ENCODE measurements around the gene LDLRAD4. TPM values are rescaled to one million over a fixed set of nuclear protein-coding genes. Genes with fewer than 3 reads are reported as not detected.

Gene LDLRAD4
- polyA plus RNA-seq, 4 donors = 2.7 to 17.6 (median 7.0) TPM

- Histone ChIP-seq H3K9me3 (ENCODE audit: control insufficient read depth in 2 of 2, insufficient read depth in 1 of 2, low read depth in 1 of 2, low read length in 1 of 2) (no peaks in the 10 kb centered on the region), H3K36me3 (ENCODE audit: control insufficient read depth in 3 of 3, insufficient read depth in 2 of 3, low read depth in 1 of 3, low read length in 3 of 3) (no peaks in the 10 kb centered on the region), H3K4me1 (ENCODE audit: control insufficient read depth in 3 of 3, insufficient read depth in 2 of 3, low read depth in 1 of 3, low read length in 2 of 3) (peaks cover 0 to 9% (median 3%) of the 10 kb centered on the region in 3 donors), H3K27ac (ENCODE audit: low read depth in 1 of 3, low read length in 2 of 3) (peak overlapping the region in 1 of 3 donors; percentile 19), H3K4me3 (ENCODE audit: low read depth in 1 of 3, low read length in 3 of 3) (no peak overlapping the region), H3K27me3 (ENCODE audit: control insufficient read depth in 3 of 3, insufficient read depth in 3 of 3, low read length in 3 of 3) (peaks cover 0 to 3% (median 0%) of the 10 kb centered on the region in 3 donors)
- WGBS, 3 donors = 79 to 91% (median 83%) methylated on average over 14 of the region's 14 CpGs
- DNase-seq (no peak), FAIRE-seq (no peak)
Measured at GRCh38 chr18:13376841-13377351, 158.3 kb downstream of the LDLRAD4 start.

GRCh38 chr18:13377496-13377895, 158.9 kb downstream of the LDLRAD4 start:
- 79 to 89% (median 84%) methylated on average over 8 of the region's 8 CpGs for WGBS, 3 donors
- FAIRE-seq = no peak
- no peaks in the 10 kb centered on the region for H3K36me3 ChIP-seq (ENCODE audit: control insufficient read depth in 3 of 3, insufficient read depth in 2 of 3, low read depth in 1 of 3, low read length in 3 of 3)
- H3K4me3 ChIP-seq (ENCODE audit: low read depth in 1 of 3, low read length in 3 of 3) = no peak overlapping the region
- H3K27me3 ChIP-seq (ENCODE audit: control insufficient read depth in 3 of 3, insufficient read depth in 3 of 3, low read length in 3 of 3) = peaks cover 0 to 3% (median 0%) of the 10 kb centered on the region in 3 donors
- H3K27ac ChIP-seq (ENCODE audit: low read depth in 1 of 3, low read length in 2 of 3) = peak overlapping the region in 1 of 3 donors; percentile 19
- peaks cover under 1 to 14% (median 5%) of the 10 kb centered on the region in 3 donors for H3K4me1 ChIP-seq (ENCODE audit: control insufficient read depth in 3 of 3, insufficient read depth in 2 of 3, low read depth in 1 of 3, low read length in 2 of 3)
- H3K9me3 ChIP-seq (ENCODE audit: control insufficient read depth in 2 of 2, insufficient read depth in 1 of 2, low read depth in 1 of 2, low read length in 1 of 2) = no peaks in the 10 kb centered on the region
- no peak for DNase-seq

- H3K9me3 ChIP-seq (ENCODE audit: control insufficient read depth in 2 of 2, insufficient read depth in 1 of 2, low read depth in 1 of 2, low read length in 1 of 2) = no peaks in the 10 kb centered on the region
- DNase-seq = no peak
- H3K4me3 ChIP-seq (ENCODE audit: low read depth in 1 of 3, low read length in 3 of 3) = no peak overlapping the region
- H3K36me3 ChIP-seq (ENCODE audit: control insufficient read depth in 3 of 3, insufficient read depth in 2 of 3, low read depth in 1 of 3, low read length in 3 of 3) = no peaks in the 10 kb centered on the region
- no peak for FAIRE-seq
- H3K4me1 ChIP-seq (ENCODE audit: control insufficient read depth in 3 of 3, insufficient read depth in 2 of 3, low read depth in 1 of 3, low read length in 2 of 3) = peaks cover 3 to 18% (median 6%) of the 10 kb centered on the region in 3 donors
- peaks cover 0 to 3% (median 0%) of the 10 kb centered on the region in 3 donors for H3K27me3 ChIP-seq (ENCODE audit: control insufficient read depth in 3 of 3, insufficient read depth in 3 of 3, low read length in 3 of 3)
- no peak overlapping the region for H3K27ac ChIP-seq (ENCODE audit: low read depth in 1 of 3, low read length in 2 of 3)
- 78 to 85% (median 84%) methylated on average over 9 of the region's 9 CpGs for whole genome bisulfite sequencing, 3 donors
Measured at GRCh38 chr18:13378150-13378549, 159.6 kb downstream of the LDLRAD4 start.

GRCh38 chr18:13379062-13379865, 160.7 kb downstream of the LDLRAD4 start:
- H3K4me1 ChIP-seq (ENCODE audit: control insufficient read depth in 3 of 3, insufficient read depth in 2 of 3, low read depth in 1 of 3, low read length in 2 of 3) = peaks cover 3 to 18% (median 6%) of the 10 kb centered on the region in 3 donors
- 28 to 60% (median 46%) methylated on average over 7 of the region's 7 CpGs for WGBS, 3 donors
- peak overlapping the region in 1 of 3 donors; percentile 13 for H3K27ac ChIP-seq (ENCODE audit: low read depth in 1 of 3, low read length in 2 of 3)

GRCh38 chr18:13379930-13380690, 161.6 kb downstream of the LDLRAD4 start:
- no peaks in the 10 kb centered on the region for H3K27me3 ChIP-seq (ENCODE audit: control insufficient read depth in 3 of 3, insufficient read depth in 3 of 3, low read length in 3 of 3)
- no peak overlapping the region for H3K4me3 ChIP-seq (ENCODE audit: low read depth in 1 of 3, low read length in 3 of 3)
- H3K9me3 ChIP-seq (ENCODE audit: control insufficient read depth in 2 of 2, insufficient read depth in 1 of 2, low read depth in 1 of 2, low read length in 1 of 2) = no peaks in the 10 kb centered on the region
- DNase-seq (no peak), FAIRE-seq (no peak)
- H3K4me1 ChIP-seq (ENCODE audit: control insufficient read depth in 3 of 3, insufficient read depth in 2 of 3, low read depth in 1 of 3, low read length in 2 of 3) = peaks cover 3 to 18% (median 6%) of the 10 kb centered on the region in 3 donors
- WGBS, 3 donors = 47 to 72% (median 56%) methylated on average over 18 of the region's 18 CpGs
- no peak overlapping the region for H3K27ac ChIP-seq (ENCODE audit: low read depth in 1 of 3, low read length in 2 of 3)
- H3K36me3 ChIP-seq (ENCODE audit: control insufficient read depth in 3 of 3, insufficient read depth in 2 of 3, low read depth in 1 of 3, low read length in 3 of 3) = no peaks in the 10 kb centered on the region

More at GRCh38 chr18:13379062-13379865, 160.7 kb downstream of the LDLRAD4 start:
- DNase-seq (peak in 1 of 2 donors; percentile 37), FAIRE-seq (no peak)
- Histone ChIP-seq H3K4me3 (ENCODE audit: low read depth in 1 of 3, low read length in 3 of 3) (no peak overlapping the region), H3K9me3 (ENCODE audit: control insufficient read depth in 2 of 2, insufficient read depth in 1 of 2, low read depth in 1 of 2, low read length in 1 of 2) (no peaks in the 10 kb centered on the region), H3K27me3 (ENCODE audit: control insufficient read depth in 3 of 3, insufficient read depth in 3 of 3, low read length in 3 of 3) (peaks cover 0 to 3% (median 0%) of the 10 kb centered on the region in 3 donors), H3K36me3 (ENCODE audit: control insufficient read depth in 3 of 3, insufficient read depth in 2 of 3, low read depth in 1 of 3, low read length in 3 of 3) (no peaks in the 10 kb centered on the region)

GRCh38 chr18:13380691-13381070, 162.1 kb downstream of the LDLRAD4 start:
- no peaks in the 10 kb centered on the region for H3K9me3 ChIP-seq (ENCODE audit: control insufficient read depth in 2 of 2, insufficient read depth in 1 of 2, low read depth in 1 of 2, low read length in 1 of 2)
- no peak overlapping the region for H3K27ac ChIP-seq (ENCODE audit: low read depth in 1 of 3, low read length in 2 of 3)
- H3K36me3 ChIP-seq (ENCODE audit: control insufficient read depth in 3 of 3, insufficient read depth in 2 of 3, low read depth in 1 of 3, low read length in 3 of 3) = no peaks in the 10 kb centered on the region
- H3K4me1 ChIP-seq (ENCODE audit: control insufficient read depth in 3 of 3, insufficient read depth in 2 of 3, low read depth in 1 of 3, low read length in 2 of 3) = peaks cover 3 to 18% (median 3%) of the 10 kb centered on the region in 3 donors
- no peak overlapping the region for H3K4me3 ChIP-seq (ENCODE audit: low read depth in 1 of 3, low read length in 3 of 3)
- WGBS, 3 donors = 62 to 81% (median 70%) methylated on average over 2 of the region's 2 CpGs
- DNase-seq (no peak), FAIRE-seq (no peak)
- H3K27me3 ChIP-seq (ENCODE audit: control insufficient read depth in 3 of 3, insufficient read depth in 3 of 3, low read length in 3 of 3) = no peaks in the 10 kb centered on the region

- H3K27ac ChIP-seq (ENCODE audit: low read depth in 1 of 3, low read length in 2 of 3) = peak overlapping the region in 2 of 3 donors; percentile 41 to 93
- H3K27me3 ChIP-seq (ENCODE audit: control insufficient read depth in 3 of 3, insufficient read depth in 3 of 3, low read length in 3 of 3) = no peaks in the 10 kb centered on the region
- no peaks in the 10 kb centered on the region for H3K36me3 ChIP-seq (ENCODE audit: control insufficient read depth in 3 of 3, insufficient read depth in 2 of 3, low read depth in 1 of 3, low read length in 3 of 3)
- no peaks in the 10 kb centered on the region for H3K9me3 ChIP-seq (ENCODE audit: control insufficient read depth in 2 of 2, insufficient read depth in 1 of 2, low read depth in 1 of 2, low read length in 1 of 2)
- peaks cover 3 to 18% (median 3%) of the 10 kb centered on the region in 3 donors for H3K4me1 ChIP-seq (ENCODE audit: control insufficient read depth in 3 of 3, insufficient read depth in 2 of 3, low read depth in 1 of 3, low read length in 2 of 3)
- WGBS, 3 donors = 77 to 85% (median 83%) methylated on average over 9 of the region's 9 CpGs
- H3K4me3 ChIP-seq (ENCODE audit: low read depth in 1 of 3, low read length in 3 of 3) = no peak overlapping the region
- FAIRE-seq = no peak
- no peak for DNase-seq
Measured at GRCh38 chr18:13381331-13381730, 162.8 kb downstream of the LDLRAD4 start.

- peak overlapping the region in 2 of 3 donors; percentile 41 to 93 for H3K27ac ChIP-seq (ENCODE audit: low read depth in 1 of 3, low read length in 2 of 3)
- H3K9me3 ChIP-seq (ENCODE audit: control insufficient read depth in 2 of 2, insufficient read depth in 1 of 2, low read depth in 1 of 2, low read length in 1 of 2) = no peaks in the 10 kb centered on the region
- no peaks in the 10 kb centered on the region for H3K36me3 ChIP-seq (ENCODE audit: control insufficient read depth in 3 of 3, insufficient read depth in 2 of 3, low read depth in 1 of 3, low read length in 3 of 3)
- DNase-seq (peak; percentile 70 to 71), FAIRE-seq (no peak)
- H3K27me3 ChIP-seq (ENCODE audit: control insufficient read depth in 3 of 3, insufficient read depth in 3 of 3, low read length in 3 of 3) = no peaks in the 10 kb centered on the region
- peak overlapping the region in 1 of 3 donors; percentile 30 for H3K4me3 ChIP-seq (ENCODE audit: low read depth in 1 of 3, low read length in 3 of 3)
- WGBS, 3 donors = 2 to 3% (median 2%) methylated on average over 14 of the region's 14 CpGs
- peaks cover 3 to 18% (median 3%) of the 10 kb centered on the region in 3 donors for H3K4me1 ChIP-seq (ENCODE audit: control insufficient read depth in 3 of 3, insufficient read depth in 2 of 3, low read depth in 1 of 3, low read length in 2 of 3)
Measured at GRCh38 chr18:13381944-13382365, 163.4 kb downstream of the LDLRAD4 start.

Data from small intestine (tissue), 7 donors.